Sigmoid colon (tissue), 7 donors: ENCODE data around the gene CIC. TPM values are rescaled to one million over a fixed set of nuclear protein-coding genes. Genes with fewer than 3 reads are reported as not detected.
A peak's percentile ranks its signal among the peaks of the same experiment; 100 is the strongest.

ENCODE experiments used
- DNase-seq: peaks from one replicate; pipeline ENCODE4 v3.0.0-alpha.2; 2019
- H3K27ac ChIP-seq, 4 donors: fragments of 200-600 bp; sonication (generic); one replicate each; pipeline ENCODE4 v1.5.1; 2016 to 2019; ENCODE audit warnings: mild to moderate bottlenecking in 1 of 4
- H3K27me3 ChIP-seq, 3 donors: fragments of 200-600 bp; sonication (generic); one replicate each; pipeline ENCODE4 v1.5.1; 2019; ENCODE audit warnings: mild to moderate bottlenecking in 1 of 3
- H3K36me3 ChIP-seq, 4 donors: fragments of 200-600 bp; sonication (generic); one replicate each; pipeline ENCODE4 v1.5.1; 2016 to 2019
- H3K4me1 ChIP-seq, 4 donors: fragments of 200-600 bp; sonication (generic); one replicate each; pipeline ENCODE4 v1.5.1; 2017 to 2019
- H3K4me3 ChIP-seq, 4 donors: fragments of 200-600 bp; sonication (generic); one replicate each; pipeline ENCODE4 v1.5.1; 2017 to 2019; ENCODE audit warnings: mild to moderate bottlenecking in 2 of 4, moderate library complexity in 1 of 4
- H3K9me3 ChIP-seq, 4 donors: fragments of 200-600 bp in 3 of 4; sonication (generic) in 3 of 4; one replicate each; pipeline versions ENCODE4 v1.5.1 to v1.6.1; 2013 to 2019
- EP300 ChIP-seq, 4 donors: sonication (generic); formaldehyde crosslinking; IDR thresholded peaks; one replicate each; pipeline ENCODE4 v1.6.1; 2017; ENCODE audit warnings: antibody characterized with exemption in 4 of 4
- POLR2A ChIP-seq, 2 donors: fragments of 450-650 bp; IDR thresholded peaks; one replicate each; pipeline ENCODE4 v1.6.1; 2016; ENCODE audit warnings: antibody characterized with exemption in 2 of 2, mild to moderate bottlenecking in 2 of 2, moderate library complexity in 2 of 2
- POLR2AphosphoS5 ChIP-seq, 4 donors: sonication (generic); formaldehyde crosslinking; IDR thresholded peaks; one replicate each; pipeline ENCODE4 v1.6.1; 2017; ENCODE audit warnings: antibody characterized with exemption in 4 of 4
- WGBS, 2 donors: extraction: QIAGEN DNeasy Blood & Tissue Kit; methylation state at CpG; one replicate each; pipeline ENCODE4 v1.1.7; 2013; 5-methylcytosine and 5-hydroxymethylcytosine counted together
- intact Hi-C: fragments of 100-400 bp; cut with DNase I; formaldehyde crosslinking; loops from one replicate; pipeline ENCODE4 v1.15.1; 2023
- polyA plus RNA-seq, 3 donors: library from polyadenylated mRNA; stranded (reverse); fragments of 200-250 nt; gene quantifications; one replicate each; pipeline ENCODE4 v1.2.3, GENCODE V29; 2013
- total RNA-seq, 4 donors: library from RNA; depleted of rRNA; stranded (reverse); fragments of >200 nt; gene quantifications; one replicate each; pipeline ENCODE4 v1.1.0, GENCODE V29; 2016
- TF ChIP-seq, protein P1 (sequence below), 4 experiments: fragments of 450-650 bp in 3 of 4; fragments of 200-600 bp in 1 of 4; IDR thresholded peaks; one replicate each; pipeline ENCODE4 v1.5.1; 2016 to 2019; ENCODE audit warnings: antibody characterized with exemption in 4 of 4, mild to moderate bottlenecking in 3 of 4, moderate library complexity in 2 of 4
- donor health status: healthy with polysubstance abuse.
- donor health status: Bipolar disorder and iron deficiency.
- donor health status: healthy.

The CIC gene
- total and polyA plus RNA-seq, 7 donors: 8.4 to 42.1 (median 20.0) TPM

DNA sequence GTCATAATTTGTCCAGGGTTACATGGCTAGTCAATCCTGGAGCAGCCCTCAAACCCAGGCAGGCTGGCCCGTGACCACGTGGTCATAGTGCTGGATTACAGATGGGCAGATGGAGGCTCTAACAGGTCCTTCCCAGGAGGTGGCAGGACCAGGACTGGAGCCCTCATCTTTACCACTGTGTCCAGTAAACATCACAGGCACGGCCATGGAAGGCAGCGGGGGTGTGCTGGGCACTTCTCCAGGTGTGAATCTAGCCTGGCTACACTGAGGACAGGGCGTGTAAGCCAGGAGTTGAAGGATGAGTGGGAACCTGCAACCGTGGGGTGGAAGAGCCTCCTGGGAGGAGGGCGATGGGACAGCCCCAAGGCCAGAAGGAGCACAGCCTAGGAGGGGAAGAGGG is 6.1 kb downstream of the CIC start:
- H3K36me3 ChIP-seq: peaks cover 16 to 34% (median 21%) of the 10 kb centered on the region in 4 donors
- peaks cover 0 to 74% (median 64%) of the 10 kb centered on the region in 4 donors for H3K4me1 ChIP-seq

DNA sequence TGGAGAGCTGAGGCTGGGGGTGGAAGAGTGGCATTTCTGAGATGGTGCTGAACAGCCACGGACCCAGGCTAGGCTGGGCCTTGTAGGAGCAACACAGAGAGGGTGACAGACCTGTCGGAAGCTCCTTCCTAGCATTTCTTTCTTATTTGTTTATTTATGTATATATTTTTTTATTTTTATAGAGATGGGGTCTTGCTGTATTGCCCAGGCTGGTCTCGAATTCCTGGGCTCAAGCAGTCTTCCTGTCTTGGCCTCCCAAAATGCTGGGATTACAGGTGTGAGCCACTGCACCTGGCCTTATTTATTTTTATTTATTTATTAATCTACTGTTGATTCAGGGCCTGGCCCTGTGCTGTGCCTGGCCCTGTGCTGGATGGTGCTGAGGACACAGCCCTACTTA is 6.5 kb downstream of the CIC start:
- no peak for DNase-seq
- Histone ChIP-seq H3K4me3 (no peak overlapping the region), H3K27me3 (no peaks in the 10 kb centered on the region), H3K27ac (peak overlapping the region in 2 of 4 donors; percentile 94 to 99), H3K36me3 (peaks cover 16 to 34% (median 21%) of the 10 kb centered on the region in 4 donors), H3K9me3 (no peaks in the 10 kb centered on the region), H3K4me1 (peaks cover 0 to 72% (median 60%) of the 10 kb centered on the region in 4 donors)
- no peak for TF ChIP-seq POLR2AphosphoS5 (IDR thresholded peaks at IDR 0.05)
- no peak for TF ChIP-seq POLR2A (IDR thresholded peaks at IDR 0.05)
- TF ChIP-seq, protein P1, sequence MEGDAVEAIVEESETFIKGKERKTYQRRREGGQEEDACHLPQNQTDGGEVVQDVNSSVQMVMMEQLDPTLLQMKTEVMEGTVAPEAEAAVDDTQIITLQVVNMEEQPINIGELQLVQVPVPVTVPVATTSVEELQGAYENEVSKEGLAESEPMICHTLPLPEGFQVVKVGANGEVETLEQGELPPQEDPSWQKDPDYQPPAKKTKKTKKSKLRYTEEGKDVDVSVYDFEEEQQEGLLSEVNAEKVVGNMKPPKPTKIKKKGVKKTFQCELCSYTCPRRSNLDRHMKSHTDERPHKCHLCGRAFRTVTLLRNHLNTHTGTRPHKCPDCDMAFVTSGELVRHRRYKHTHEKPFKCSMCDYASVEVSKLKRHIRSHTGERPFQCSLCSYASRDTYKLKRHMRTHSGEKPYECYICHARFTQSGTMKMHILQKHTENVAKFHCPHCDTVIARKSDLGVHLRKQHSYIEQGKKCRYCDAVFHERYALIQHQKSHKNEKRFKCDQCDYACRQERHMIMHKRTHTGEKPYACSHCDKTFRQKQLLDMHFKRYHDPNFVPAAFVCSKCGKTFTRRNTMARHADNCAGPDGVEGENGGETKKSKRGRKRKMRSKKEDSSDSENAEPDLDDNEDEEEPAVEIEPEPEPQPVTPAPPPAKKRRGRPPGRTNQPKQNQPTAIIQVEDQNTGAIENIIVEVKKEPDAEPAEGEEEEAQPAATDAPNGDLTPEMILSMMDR (IDR thresholded peaks at IDR 0.05): no peak
- TF ChIP-seq EP300 (IDR thresholded peaks at IDR 0.05): no peak
- intact Hi-C loops: no loop called here
- 95% methylated on average over 3 of the region's 3 CpGs for WGBS, 2 donors

More for the DNA sequence above, 6.1 kb downstream of the CIC start:
- TF ChIP-seq POLR2A (IDR thresholded peaks at IDR 0.05) (no peak), EP300 (IDR thresholded peaks at IDR 0.05) (no peak), POLR2AphosphoS5 (IDR thresholded peaks at IDR 0.05) (no peak)
- TF ChIP-seq, protein P1 (IDR thresholded peaks at IDR 0.05): no peak
- H3K9me3 ChIP-seq: no peaks in the 10 kb centered on the region
- 63 to 81% methylated on average over 7 of the region's 7 CpGs for WGBS, 2 donors
- peak overlapping the region in 2 of 4 donors; percentile 5 to 99 for H3K27ac ChIP-seq
- no peaks in the 10 kb centered on the region for H3K27me3 ChIP-seq
- intact Hi-C loops: no loop called here
- H3K4me3 ChIP-seq: no peak overlapping the region
- DNase-seq: no peak

DNA sequence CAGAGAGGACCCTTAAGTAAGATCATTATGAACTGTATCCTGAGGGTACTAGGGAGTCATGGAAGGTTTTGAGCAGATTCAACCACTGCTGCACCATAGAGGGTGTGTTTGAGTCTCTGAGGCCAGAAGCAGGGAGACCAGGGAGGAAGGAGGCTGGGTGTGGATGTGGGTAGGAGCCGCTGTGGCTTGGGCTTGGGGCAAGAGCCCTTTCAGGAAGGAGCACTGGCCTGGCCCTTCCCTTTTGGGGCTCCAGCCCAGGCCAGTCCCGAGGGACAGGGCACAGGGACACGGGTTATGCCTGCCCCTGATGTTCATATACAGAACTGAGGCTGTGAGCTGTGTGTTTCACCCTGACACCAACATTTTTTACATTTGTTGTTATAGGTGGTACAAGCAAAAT is 7.2 kb downstream of the CIC start:
- WGBS, 2 donors: 76 to 78% methylated on average over 3 of the region's 3 CpGs
- Histone ChIP-seq H3K36me3 (peaks cover 16 to 34% (median 21%) of the 10 kb centered on the region in 4 donors), H3K4me3 (no peak overlapping the region), H3K27me3 (no peaks in the 10 kb centered on the region), H3K27ac (peak overlapping the region; percentile 94 to 99 (median 96)), H3K4me1 (peaks cover 0 to 72% (median 57%) of the 10 kb centered on the region in 4 donors), H3K9me3 (no peaks in the 10 kb centered on the region)
- intact Hi-C loops: no loop called here
- no peak for DNase-seq
- TF ChIP-seq POLR2AphosphoS5 (IDR thresholded peaks at IDR 0.05): no peak
- TF ChIP-seq, protein P1 (IDR thresholded peaks at IDR 0.05): no peak
- TF ChIP-seq EP300 (IDR thresholded peaks at IDR 0.05): no peak
- TF ChIP-seq POLR2A (IDR thresholded peaks at IDR 0.05): no peak

DNA sequence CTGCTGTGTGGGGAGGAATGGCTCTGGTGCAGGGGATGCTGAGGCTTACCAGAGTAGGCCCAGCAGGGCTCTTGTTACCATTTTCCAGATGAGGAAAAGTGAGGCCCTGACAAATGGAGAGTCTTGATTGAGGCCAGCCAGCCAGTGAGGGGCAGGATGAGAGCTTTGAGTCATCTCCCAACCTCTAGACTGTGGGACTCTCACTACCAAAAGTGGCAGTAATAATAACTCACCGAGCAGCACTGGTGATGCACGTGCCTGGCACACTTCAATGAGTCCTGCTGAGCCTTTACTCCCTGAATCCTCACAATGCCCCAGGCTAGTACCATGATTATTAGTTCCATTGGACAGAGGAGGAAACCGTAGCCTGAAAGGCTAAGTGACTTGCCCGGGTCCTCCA is 7.8 kb downstream of the CIC start:
- peaks cover 0 to 72% (median 58%) of the 10 kb centered on the region in 4 donors for H3K4me1 ChIP-seq
- no peaks in the 10 kb centered on the region for H3K9me3 ChIP-seq
- TF ChIP-seq, protein P1 (IDR thresholded peaks at IDR 0.05): no peak
- TF ChIP-seq POLR2A (IDR thresholded peaks at IDR 0.05) (no peak), POLR2AphosphoS5 (IDR thresholded peaks at IDR 0.05) (no peak), EP300 (IDR thresholded peaks at IDR 0.05) (no peak)
- H3K27ac ChIP-seq: peak overlapping the region; percentile 94 to 99 (median 96)
- no peak overlapping the region for H3K4me3 ChIP-seq
- peaks cover 16 to 33% (median 21%) of the 10 kb centered on the region in 4 donors for H3K36me3 ChIP-seq
- intact Hi-C loops: no loop called here
- H3K27me3 ChIP-seq: no peaks in the 10 kb centered on the region
- WGBS, 2 donors: 91% methylated on average over 4 of the region's 4 CpGs
- no peak for DNase-seq
